ENCODE results near the gene OR3A2.
A peak's percentile ranks its signal among the peaks of the same experiment; 100 is the strongest.
"Not testable (repeated sequence)": the region's sequence is repeated elsewhere in the genome, so short reads cannot be mapped to it uniquely, and the experiment has no call there.

Gene OR3A2

DNA sequence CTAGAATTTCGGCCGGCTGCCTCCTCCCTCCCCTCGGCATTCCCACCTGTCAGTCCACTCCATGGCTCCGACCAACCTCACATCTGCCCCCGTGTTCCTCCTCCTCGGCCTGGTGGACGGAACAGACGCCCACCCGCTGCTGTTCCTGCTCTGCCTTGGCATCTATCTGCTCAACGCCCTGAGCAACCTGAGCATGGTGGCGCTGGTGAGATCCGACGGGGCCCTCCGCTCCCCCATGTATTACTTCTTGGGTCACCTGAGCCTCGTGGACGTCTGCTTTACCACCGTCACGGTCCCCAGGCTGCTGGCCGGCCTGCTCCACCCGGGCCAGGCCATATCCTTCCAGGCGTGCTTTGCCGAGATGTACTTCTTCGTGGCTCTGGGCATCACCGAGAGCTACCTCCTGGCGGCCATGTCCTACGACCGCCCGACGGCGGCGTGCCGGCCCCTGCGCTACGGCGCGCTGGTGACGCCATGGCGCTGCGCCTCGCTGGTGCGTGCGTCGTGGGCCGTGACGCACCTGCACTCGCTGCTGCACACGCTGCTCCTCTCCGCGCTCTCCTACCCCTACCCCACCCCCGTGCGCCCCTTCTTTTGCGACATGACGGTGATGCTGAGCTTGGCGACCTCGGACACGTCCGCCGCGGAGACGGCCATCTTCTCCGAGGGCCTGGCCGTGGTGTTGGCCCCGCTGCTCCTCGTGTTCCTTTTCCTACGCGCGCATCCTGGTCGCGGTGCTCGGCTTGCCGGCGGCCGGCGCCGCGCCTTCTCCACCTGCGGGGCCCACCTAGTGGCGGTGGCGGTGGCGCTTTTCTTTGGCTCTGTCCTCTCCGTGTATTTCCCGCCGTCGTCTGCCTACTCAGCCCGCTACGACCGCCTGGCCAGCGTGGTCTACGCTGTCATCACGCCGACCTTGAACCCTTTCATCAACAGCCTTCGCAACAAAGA, at the start of gene OR3A2:
Gene OR3A2 (minus strand): TSS at position 440 of the 948 bp plus-strand sequence.
- TF ChIP-seq, protein P1, sequence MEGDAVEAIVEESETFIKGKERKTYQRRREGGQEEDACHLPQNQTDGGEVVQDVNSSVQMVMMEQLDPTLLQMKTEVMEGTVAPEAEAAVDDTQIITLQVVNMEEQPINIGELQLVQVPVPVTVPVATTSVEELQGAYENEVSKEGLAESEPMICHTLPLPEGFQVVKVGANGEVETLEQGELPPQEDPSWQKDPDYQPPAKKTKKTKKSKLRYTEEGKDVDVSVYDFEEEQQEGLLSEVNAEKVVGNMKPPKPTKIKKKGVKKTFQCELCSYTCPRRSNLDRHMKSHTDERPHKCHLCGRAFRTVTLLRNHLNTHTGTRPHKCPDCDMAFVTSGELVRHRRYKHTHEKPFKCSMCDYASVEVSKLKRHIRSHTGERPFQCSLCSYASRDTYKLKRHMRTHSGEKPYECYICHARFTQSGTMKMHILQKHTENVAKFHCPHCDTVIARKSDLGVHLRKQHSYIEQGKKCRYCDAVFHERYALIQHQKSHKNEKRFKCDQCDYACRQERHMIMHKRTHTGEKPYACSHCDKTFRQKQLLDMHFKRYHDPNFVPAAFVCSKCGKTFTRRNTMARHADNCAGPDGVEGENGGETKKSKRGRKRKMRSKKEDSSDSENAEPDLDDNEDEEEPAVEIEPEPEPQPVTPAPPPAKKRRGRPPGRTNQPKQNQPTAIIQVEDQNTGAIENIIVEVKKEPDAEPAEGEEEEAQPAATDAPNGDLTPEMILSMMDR (IDR thresholded peaks at IDR 0.05; ENCODE audit: borderline replicate concordance, control extremely low read depth, extremely low read depth, insufficient read depth, missing control alignments), result no peak
- in situ Hi-C loops (cut with MboI; ENCODE audit: low sequenced_read_pairs, unreplicated experiment), result no loop called here
- peak; percentile 61 for DNase-seq (ENCODE audit: low spot score)

DNA sequence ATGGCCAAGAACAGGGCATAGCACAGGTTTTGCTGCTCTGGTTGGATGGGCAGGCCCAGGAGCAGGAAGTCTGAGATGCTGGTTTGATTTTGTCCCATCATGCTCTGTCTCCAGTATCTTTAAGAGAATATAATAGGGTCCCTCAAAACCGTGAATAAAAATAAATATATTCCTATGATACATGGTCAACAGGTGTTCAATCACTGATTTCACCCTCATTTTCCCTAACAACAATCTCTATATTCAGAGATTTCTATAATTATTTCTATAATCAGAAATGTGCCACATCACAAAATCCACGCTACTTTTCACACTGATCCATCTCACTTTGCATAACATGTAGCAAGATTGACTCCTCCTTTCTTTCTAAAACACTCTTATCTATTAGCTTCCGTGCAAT, 47.6 kb upstream of the OR3A2 start, which contains the start of gene OR1E2:
Gene OR1E2 (minus strand): TSS at position 101 of the 400 bp plus-strand sequence. CDS start 0 bp downstream, at position 101.
- TF ChIP-seq, protein P1 (IDR thresholded peaks at IDR 0.05; ENCODE audit: borderline replicate concordance, control extremely low read depth, extremely low read depth, insufficient read depth, missing control alignments), result no peak
- in situ Hi-C loops (cut with MboI; ENCODE audit: low sequenced_read_pairs, unreplicated experiment), result no loop called here

DNA sequence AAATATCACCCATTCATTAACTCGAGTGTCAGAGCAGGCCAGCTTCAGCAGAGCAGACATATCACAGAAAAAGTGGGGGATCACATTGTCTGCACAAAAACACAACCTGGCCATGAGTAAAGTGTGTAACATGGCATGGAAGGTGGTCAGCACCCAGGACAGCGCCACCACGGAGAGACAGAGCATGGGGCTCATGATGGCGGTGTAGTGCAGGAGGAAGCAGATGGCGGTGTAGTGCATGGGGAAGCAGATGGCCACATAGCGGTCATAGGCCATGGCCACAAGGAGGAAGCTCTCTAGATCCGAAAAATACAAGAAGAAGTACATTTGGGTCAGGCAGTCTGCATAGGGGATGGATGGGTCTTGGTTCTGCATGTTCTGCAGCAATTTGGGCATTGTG, 47.1 kb upstream of the OR3A2 start:
- in situ Hi-C loops (cut with MboI; ENCODE audit: low sequenced_read_pairs, unreplicated experiment); DNase-seq (ENCODE audit: low spot score): not testable (repeated sequence)

More for the DNA sequence above, 47.6 kb upstream of the OR3A2 start, which contains the start of gene OR1E2:
- no peak for DNase-seq (ENCODE audit: low spot score)

DNA sequence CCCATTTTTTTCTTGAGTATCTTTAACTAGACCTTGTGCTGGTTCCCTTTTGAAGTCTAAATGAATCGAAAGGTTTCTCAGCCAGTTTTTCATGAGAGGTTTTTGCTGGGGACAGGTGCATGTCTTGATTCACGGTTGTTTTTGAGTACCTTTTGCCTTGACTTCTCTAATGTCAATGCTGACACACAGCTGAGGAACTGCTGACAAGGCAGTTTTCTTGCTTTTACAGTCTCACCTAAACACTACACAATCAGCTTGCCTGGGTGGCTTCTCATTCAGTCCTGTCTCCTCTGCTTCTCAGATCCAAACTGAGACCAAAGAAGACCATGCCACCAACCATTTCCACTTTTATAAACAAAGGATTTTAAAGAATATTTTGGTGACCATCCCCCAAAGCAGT, 32.1 kb upstream of the OR3A2 start:
- no peak for DNase-seq (ENCODE audit: low spot score)
- TF ChIP-seq, protein P1 (IDR thresholded peaks at IDR 0.05; ENCODE audit: borderline replicate concordance, control extremely low read depth, extremely low read depth, insufficient read depth, missing control alignments), result no peak
- in situ Hi-C loops (cut with MboI; ENCODE audit: low sequenced_read_pairs, unreplicated experiment), result no loop called here

- no peak for DNase-seq (ENCODE audit: low spot score)
- TF ChIP-seq, protein P1 (IDR thresholded peaks at IDR 0.05; ENCODE audit: borderline replicate concordance, control extremely low read depth, extremely low read depth, insufficient read depth, missing control alignments), result no peak
- in situ Hi-C loops (cut with MboI; ENCODE audit: low sequenced_read_pairs, unreplicated experiment), result no loop called here
Measured at GRCh38 chr17:3415610-3416009, 29.5 kb upstream of the OR3A2 start.

- DNase-seq (ENCODE audit: low spot score); in situ Hi-C loops (cut with MboI; ENCODE audit: low sequenced_read_pairs, unreplicated experiment): not testable (repeated sequence)
Measured at GRCh38 chr17:3412216-3412615, 26.1 kb upstream of the OR3A2 start.

DNA sequence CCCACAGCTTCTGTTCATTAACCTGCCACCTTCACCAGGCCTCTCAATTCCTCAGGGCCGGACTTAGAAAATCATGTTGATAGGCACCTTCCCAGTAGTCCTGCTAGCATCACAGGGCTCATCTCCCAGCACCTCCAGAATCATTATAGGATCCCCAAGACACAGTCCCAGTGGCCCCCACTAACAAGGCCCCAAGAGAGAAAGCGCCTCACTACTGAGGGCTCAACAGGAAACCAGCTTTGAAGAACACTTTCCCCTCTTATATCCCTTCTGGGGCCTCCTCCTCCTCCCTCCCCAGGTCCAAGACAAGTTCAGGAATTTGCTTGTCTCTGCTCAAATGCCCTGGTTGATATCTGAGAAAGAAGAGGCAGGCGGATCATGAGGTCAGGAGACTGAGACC, 25.0 kb upstream of the OR3A2 start, which contains the start of gene OR3A3:
Gene OR3A3 (plus strand): TSS at position 301 of the 400 bp plus-strand sequence.
- TF ChIP-seq, protein P1 (IDR thresholded peaks at IDR 0.05; ENCODE audit: borderline replicate concordance, control extremely low read depth, extremely low read depth, insufficient read depth, missing control alignments), result no peak
- in situ Hi-C loops (cut with MboI; ENCODE audit: low sequenced_read_pairs, unreplicated experiment), result no loop called here
- DNase-seq (ENCODE audit: low spot score), result no peak

GRCh38 chr17:3403856-3404255, 17.7 kb upstream of the OR3A2 start:
- in situ Hi-C loops (cut with MboI; ENCODE audit: low sequenced_read_pairs, unreplicated experiment); DNase-seq (ENCODE audit: low spot score): not testable (repeated sequence)
